Osteoblast (primary cell): ENCODE data around the gene RAP1GDS1. TPM values are rescaled to one million over a fixed set of nuclear protein-coding genes. Genes with fewer than 3 reads are reported as not detected.

Source experiments
- DNase-seq: peaks from one replicate; pipeline ENCODE4 v3.0.0; 2011; ENCODE audit warnings: low spot score, mixed read lengths; ENCODE audit not compliant: insufficient read length; ENCODE audit errors: missing footprints
- H2AFZ ChIP-seq: 2 replicates; pipeline ENCODE4 v1.6.0; 2011; ENCODE audit warnings: mild to moderate bottlenecking, low read length
- H3K27ac ChIP-seq: 2 replicates; pipeline ENCODE4 v1.5.1; 2011; ENCODE audit warnings: mild to moderate bottlenecking, low read depth, low read length, moderate library complexity
- H3K27me3 ChIP-seq: 2 replicates; pipeline ENCODE4 v1.6.0; 2012; ENCODE audit warnings: mild to moderate bottlenecking, control low read depth, inconsistent platforms, low read length, moderate library complexity; ENCODE audit not compliant: insufficient read depth
- H3K36me3 ChIP-seq: 2 replicates; pipeline ENCODE4 v1.5.1; 2011; ENCODE audit warnings: mild to moderate bottlenecking, low read length, control low read depth, moderate library complexity; ENCODE audit not compliant: insufficient read depth
- H3K4me1 ChIP-seq: 2 replicates; pipeline ENCODE4 v1.5.1; 2011; ENCODE audit warnings: mild to moderate bottlenecking, low read length, control low read depth, moderate library complexity; ENCODE audit not compliant: insufficient read depth
- H3K4me2 ChIP-seq: 2 replicates; pipeline ENCODE4 v1.6.0; 2011; ENCODE audit warnings: mild to moderate bottlenecking, low read length; ENCODE audit not compliant: insufficient read depth
- H3K4me3 ChIP-seq: fragments of 200-600 bp; sonication (generic); 3 replicates; pipeline ENCODE4 v1.5.1; 2012; ENCODE audit warnings: mild to moderate bottlenecking, low read length, inconsistent platforms; ENCODE audit not compliant: insufficient read depth
- H3K79me2 ChIP-seq: 2 replicates; pipeline ENCODE4 v1.6.0; 2012; ENCODE audit warnings: mild to moderate bottlenecking, low read length, control low read depth, inconsistent platforms; ENCODE audit not compliant: insufficient read depth
- H3K9me3 ChIP-seq: 2 replicates; pipeline ENCODE4 v1.5.1; 2011; ENCODE audit warnings: low read depth, low read length, control low read depth
- H4K20me1 ChIP-seq: 2 replicates; pipeline ENCODE4 v1.6.0; 2012; ENCODE audit warnings: mild to moderate bottlenecking, low read length, control low read depth; ENCODE audit not compliant: insufficient read depth
- CTCF ChIP-seq: IDR thresholded peaks from 2 replicates; pipeline ENCODE4 v1.5.1; 2011; ENCODE audit warnings: mild to moderate bottlenecking, low read depth, low read length, moderate library complexity; ENCODE audit errors: extremely low read depth
- total RNA-seq: library from RNA; depleted of rRNA; stranded (reverse); fragments of >200 nt; gene quantifications from 2 replicates; pipeline ENCODE4 v1.2.3, GENCODE V29; 2012

The RAP1GDS1 gene
- total RNA-seq, 1 donor = 60.1 TPM

- H4K20me1 ChIP-seq = no peaks in the 10 kb centered on the region
- no peak for TF ChIP-seq CTCF
- no peaks in the 10 kb centered on the region for H3K9me3 ChIP-seq
- no peaks in the 10 kb centered on the region for H3K4me1 ChIP-seq
- no peaks in the 10 kb centered on the region for H3K36me3 ChIP-seq
- no peak overlapping the region for H3K27ac ChIP-seq
- no peak overlapping the region for H3K4me2 ChIP-seq
- H3K4me3 ChIP-seq = no peak overlapping the region
- H3K79me2 ChIP-seq = peaks cover 14% of the 10 kb centered on the region
- no peaks in the 10 kb centered on the region for H3K27me3 ChIP-seq
- DNase-seq = no peak
- no peak overlapping the region for H2AFZ ChIP-seq
Measured at GRCh38 chr4:98332017-98332416, 70.8 kb downstream of the RAP1GDS1 start.

- no peak for DNase-seq
- no peaks in the 10 kb centered on the region for H4K20me1 ChIP-seq
- H3K4me2 ChIP-seq = no peak overlapping the region
- no peak overlapping the region for H2AFZ ChIP-seq
- no peaks in the 10 kb centered on the region for H3K36me3 ChIP-seq
- TF ChIP-seq CTCF = no peak
- no peak overlapping the region for H3K27ac ChIP-seq
- H3K4me1 ChIP-seq = no peaks in the 10 kb centered on the region
- H3K9me3 ChIP-seq = no peaks in the 10 kb centered on the region
- no peaks in the 10 kb centered on the region for H3K27me3 ChIP-seq
- H3K79me2 ChIP-seq = peaks cover 24% of the 10 kb centered on the region
- H3K4me3 ChIP-seq = no peak overlapping the region
Measured at GRCh38 chr4:98334461-98334860, 73.3 kb downstream of the RAP1GDS1 start.

GRCh38 chr4:98338761-98339438, 77.7 kb downstream of the RAP1GDS1 start:
- H3K4me3 ChIP-seq = no peak overlapping the region
- H3K27me3 ChIP-seq = no peaks in the 10 kb centered on the region
- no peak for TF ChIP-seq CTCF
- no peaks in the 10 kb centered on the region for H4K20me1 ChIP-seq
- peaks cover 11% of the 10 kb centered on the region for H3K4me1 ChIP-seq
- no peak overlapping the region for H3K4me2 ChIP-seq
- no peak overlapping the region for H3K27ac ChIP-seq
- H3K9me3 ChIP-seq = no peaks in the 10 kb centered on the region
- H3K79me2 ChIP-seq = peaks cover 25% of the 10 kb centered on the region
- no peak for DNase-seq
- H2AFZ ChIP-seq = no peak overlapping the region
- peaks cover 4% of the 10 kb centered on the region for H3K36me3 ChIP-seq

- Histone ChIP-seq H3K36me3 (peaks cover 5% of the 10 kb centered on the region), H3K9me3 (no peaks in the 10 kb centered on the region), H3K4me1 (peaks cover 11% of the 10 kb centered on the region), H3K4me3 (no peak overlapping the region), H3K27me3 (no peaks in the 10 kb centered on the region), H4K20me1 (no peaks in the 10 kb centered on the region), H3K79me2 (peaks cover 14% of the 10 kb centered on the region), H2AFZ (no peak overlapping the region), H3K4me2 (peak overlapping the region; percentile 41), H3K27ac (peak overlapping the region; percentile 4)
- peak; percentile 25 for TF ChIP-seq CTCF
- peak; percentile 84 for DNase-seq
Measured at GRCh38 chr4:98341309-98341708, 80.1 kb downstream of the RAP1GDS1 start.
